ENCODE results near the gene GPHA2. TPM values are rescaled to one million over a fixed set of nuclear protein-coding genes. Genes with fewer than 3 reads are reported as not detected.

The GPHA2 gene
- total RNA-seq, 1 donor from 2014 or later = not detected

DNA sequence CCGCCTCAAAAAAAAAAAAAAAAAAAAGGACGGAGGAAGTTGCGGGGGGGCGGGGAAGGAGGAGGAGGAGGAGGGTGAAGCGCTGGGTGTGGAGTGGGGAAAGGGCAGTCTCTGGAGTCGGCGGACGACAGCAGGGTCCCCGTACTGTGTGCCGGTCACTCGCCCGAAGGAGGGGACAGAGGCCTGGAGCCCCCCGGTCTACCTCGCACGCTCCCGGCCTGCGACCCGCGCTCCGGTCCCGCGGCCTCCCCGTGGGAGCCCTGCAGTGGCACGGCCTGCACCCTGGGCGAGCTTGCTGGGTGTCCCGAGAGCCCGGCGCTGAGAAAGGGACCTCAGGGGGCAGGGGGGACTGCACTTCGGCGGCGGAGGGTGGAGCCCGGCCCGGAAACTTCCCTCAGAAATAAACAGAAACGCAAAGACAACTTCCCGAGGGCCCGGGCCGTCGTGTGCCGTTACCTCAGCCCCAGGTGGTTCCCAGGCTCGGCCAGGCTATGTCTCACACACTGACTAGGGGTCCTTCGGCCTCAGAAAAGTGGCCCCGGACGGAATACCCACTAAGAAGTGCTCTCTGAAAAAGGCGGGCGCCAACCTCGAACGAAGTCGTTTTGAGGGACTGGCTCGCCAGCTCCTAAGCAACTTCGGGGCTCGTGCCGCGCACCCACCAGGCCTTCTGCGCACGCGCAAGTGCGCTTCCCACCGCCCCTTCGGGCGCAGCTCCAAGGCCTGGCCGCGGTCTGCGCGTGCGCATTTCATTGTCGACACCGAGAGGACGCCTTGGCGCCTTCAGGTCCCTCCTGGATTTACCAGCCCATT, 35.9 kb upstream of the GPHA2 start, which contains the start of gene MAJIN:
Gene MAJIN, minus strand, starts transcription at position 688 of the 813 bp plus-strand sequence. CDS start 12,703 bp downstream, outside the sequence.
- Histone ChIP-seq H3F3A (ENCODE audit: low read depth) (no peaks in the 10 kb centered on the region), H2AFZ (replicated peaks) (peak within 1 kb of the TSS; percentile 68), H3K9me3 (ENCODE audit: low read depth) (no peaks in the 10 kb centered on the region), H3K4me3 (no peak within 1 kb of the TSS), H3K36me3 (no peaks in the 10 kb centered on the region), H3K27me3 (peaks cover 4% of the 10 kb centered on the region), H3K9ac (no peak within 1 kb of the TSS), H3K79me2 (ENCODE audit: low read depth) (no peaks in the 10 kb centered on the region), H3K4me2 (no peak within 1 kb of the TSS), H3K27ac (no peak within 1 kb of the TSS), H4K20me1 (ENCODE audit: low read depth) (no peaks in the 10 kb centered on the region), H3K4me1 (no peaks in the 10 kb centered on the region)
- Mint-ChIP-seq H3K27ac (no peak within 1 kb of the TSS), H3K27me3 (ENCODE audit: insufficient read depth, low read depth) (peaks cover 9% of the 10 kb centered on the region), H3K4me3 (no peak within 1 kb of the TSS), H3K36me3 (no peaks in the 10 kb centered on the region), H3K4me1 (no peaks in the 10 kb centered on the region), H3K9me3 (no peaks in the 10 kb centered on the region)
- no peak for TF ChIP-seq EZH2 (IDR thresholded peaks at IDR 0.05)
- peak; percentile 63 for DNase-seq (ENCODE audit: low spot score)

DNA sequence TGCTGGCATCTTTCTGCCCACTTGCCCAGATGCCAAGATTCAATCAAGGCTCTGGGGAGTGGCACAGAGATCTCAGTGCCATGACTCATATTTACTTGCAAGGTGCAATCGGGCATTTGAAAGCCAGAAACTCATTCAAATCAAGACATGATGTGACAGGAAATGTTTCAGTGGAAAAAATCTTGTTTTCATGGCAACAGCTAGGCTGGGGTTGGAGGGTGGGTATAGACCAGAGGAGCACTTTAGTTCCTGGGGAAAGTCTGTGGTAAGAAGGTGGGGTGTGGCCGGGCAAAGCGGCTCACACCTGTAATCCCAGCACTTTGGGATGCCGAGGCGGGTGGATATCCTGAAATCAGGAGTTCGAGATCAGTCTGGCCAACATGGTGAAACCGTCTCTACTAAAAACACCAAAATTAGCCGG, 35.0 kb upstream of the GPHA2 start:
- Histone ChIP-seq H3K27me3 (peaks cover 4% of the 10 kb centered on the region), H3K9me3 (ENCODE audit: low read depth) (no peaks in the 10 kb centered on the region), H3K27ac (no peak overlapping the region), H4K20me1 (ENCODE audit: low read depth) (no peaks in the 10 kb centered on the region), H2AFZ (replicated peaks) (no peak overlapping the region), H3K79me2 (ENCODE audit: low read depth) (no peaks in the 10 kb centered on the region), H3K4me1 (no peaks in the 10 kb centered on the region), H3K4me3 (no peak overlapping the region), H3F3A (ENCODE audit: low read depth) (no peaks in the 10 kb centered on the region), H3K36me3 (no peaks in the 10 kb centered on the region), H3K4me2 (no peak overlapping the region), H3K9ac (no peak overlapping the region)
- Mint-ChIP-seq H3K27ac (no peak overlapping the region), H3K36me3 (no peaks in the 10 kb centered on the region), H3K9me3 (no peaks in the 10 kb centered on the region), H3K4me3 (no peak overlapping the region), H3K4me1 (no peaks in the 10 kb centered on the region), H3K27me3 (ENCODE audit: insufficient read depth, low read depth) (peaks cover 9% of the 10 kb centered on the region)
- no peak for DNase-seq (ENCODE audit: low spot score)
- TF ChIP-seq EZH2 (IDR thresholded peaks at IDR 0.05) (no peak), EZH2phosphoT487 (IDR thresholded peaks at IDR 0.05) (no peak)
- TF ChIP-seq, protein P1, sequence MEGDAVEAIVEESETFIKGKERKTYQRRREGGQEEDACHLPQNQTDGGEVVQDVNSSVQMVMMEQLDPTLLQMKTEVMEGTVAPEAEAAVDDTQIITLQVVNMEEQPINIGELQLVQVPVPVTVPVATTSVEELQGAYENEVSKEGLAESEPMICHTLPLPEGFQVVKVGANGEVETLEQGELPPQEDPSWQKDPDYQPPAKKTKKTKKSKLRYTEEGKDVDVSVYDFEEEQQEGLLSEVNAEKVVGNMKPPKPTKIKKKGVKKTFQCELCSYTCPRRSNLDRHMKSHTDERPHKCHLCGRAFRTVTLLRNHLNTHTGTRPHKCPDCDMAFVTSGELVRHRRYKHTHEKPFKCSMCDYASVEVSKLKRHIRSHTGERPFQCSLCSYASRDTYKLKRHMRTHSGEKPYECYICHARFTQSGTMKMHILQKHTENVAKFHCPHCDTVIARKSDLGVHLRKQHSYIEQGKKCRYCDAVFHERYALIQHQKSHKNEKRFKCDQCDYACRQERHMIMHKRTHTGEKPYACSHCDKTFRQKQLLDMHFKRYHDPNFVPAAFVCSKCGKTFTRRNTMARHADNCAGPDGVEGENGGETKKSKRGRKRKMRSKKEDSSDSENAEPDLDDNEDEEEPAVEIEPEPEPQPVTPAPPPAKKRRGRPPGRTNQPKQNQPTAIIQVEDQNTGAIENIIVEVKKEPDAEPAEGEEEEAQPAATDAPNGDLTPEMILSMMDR (IDR thresholded peaks at IDR 0.05) = no peak

DNA sequence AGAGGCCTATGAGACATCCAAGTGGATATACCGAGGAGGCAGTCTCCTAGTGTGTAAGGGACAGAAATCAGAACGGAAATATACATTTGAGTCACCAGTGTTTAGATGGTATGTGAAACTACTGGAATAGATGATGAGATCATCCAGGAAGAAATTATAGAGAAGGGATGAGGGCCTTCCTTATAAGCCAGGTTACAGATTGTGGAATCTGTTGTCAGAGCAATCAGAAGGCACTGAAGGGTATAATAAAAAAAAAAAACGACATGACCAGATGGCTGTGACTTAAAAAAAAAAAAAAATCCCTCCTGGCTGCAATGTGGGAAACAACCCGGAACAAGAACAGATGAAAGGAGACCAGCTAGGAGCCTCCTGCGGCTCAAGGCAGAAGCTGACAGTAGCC, 33.5 kb upstream of the GPHA2 start:
- TF ChIP-seq, protein P1 (IDR thresholded peaks at IDR 0.05) = no peak
- no peak for TF ChIP-seq EZH2 (IDR thresholded peaks at IDR 0.05)
- no peak for TF ChIP-seq EZH2phosphoT487 (IDR thresholded peaks at IDR 0.05)
- H3K4me1 Mint-ChIP-seq = peaks cover 4% of the 10 kb centered on the region
- H3K4me1 ChIP-seq = peaks cover 2% of the 10 kb centered on the region
- no peaks in the 10 kb centered on the region for H4K20me1 ChIP-seq (ENCODE audit: low read depth)
- no peak overlapping the region for H3K4me2 ChIP-seq
- H3K27ac Mint-ChIP-seq = peak overlapping the region; percentile 43
- no peak overlapping the region for H3K9ac ChIP-seq
- no peaks in the 10 kb centered on the region for H3K9me3 Mint-ChIP-seq
- H3K27me3 Mint-ChIP-seq (ENCODE audit: insufficient read depth, low read depth) = peaks cover 4% of the 10 kb centered on the region
- H2AFZ ChIP-seq (replicated peaks) = no peak overlapping the region
- H3K27me3 ChIP-seq = peaks cover 4% of the 10 kb centered on the region
- no peak overlapping the region for H3K4me3 ChIP-seq
- H3F3A ChIP-seq (ENCODE audit: low read depth) = no peaks in the 10 kb centered on the region
- no peak for DNase-seq (ENCODE audit: low spot score)
- H3K36me3 Mint-ChIP-seq = no peaks in the 10 kb centered on the region
- H3K4me3 Mint-ChIP-seq = no peak overlapping the region
- no peaks in the 10 kb centered on the region for H3K79me2 ChIP-seq (ENCODE audit: low read depth)
- H3K27ac ChIP-seq = no peak overlapping the region
- H3K9me3 ChIP-seq (ENCODE audit: low read depth) = no peaks in the 10 kb centered on the region
- H3K36me3 ChIP-seq = no peaks in the 10 kb centered on the region

DNA sequence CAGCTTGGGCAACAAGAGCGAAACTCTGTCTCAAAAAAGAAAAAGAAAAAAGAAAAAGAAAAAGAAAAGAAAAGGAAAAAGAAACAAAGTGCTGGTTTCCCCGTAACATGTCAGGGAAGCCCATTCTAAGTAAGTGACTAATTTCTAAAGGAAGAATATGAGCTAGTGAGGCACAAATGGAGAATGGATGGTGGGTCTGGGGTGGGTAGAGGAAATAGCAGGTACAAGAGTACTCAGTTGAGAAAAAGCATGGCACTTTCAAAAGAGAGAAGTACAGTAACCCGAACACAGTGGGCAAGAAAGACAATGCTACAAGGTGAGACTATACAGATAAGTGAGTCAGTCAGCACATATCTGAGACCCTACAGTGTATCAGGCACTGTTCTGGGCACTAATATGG, 31.7 kb upstream of the GPHA2 start:
- no peaks in the 10 kb centered on the region for H3K36me3 Mint-ChIP-seq
- TF ChIP-seq EZH2phosphoT487 (IDR thresholded peaks at IDR 0.05) = no peak
- TF ChIP-seq EZH2 (IDR thresholded peaks at IDR 0.05) = no peak
- TF ChIP-seq, protein P1 (IDR thresholded peaks at IDR 0.05) = no peak
- Histone ChIP-seq H3K4me2 (no peak overlapping the region), H3K4me3 (no peak overlapping the region), H3K4me1 (peaks cover 2% of the 10 kb centered on the region), H3K27ac (no peak overlapping the region), H3K9me3 (ENCODE audit: low read depth) (no peaks in the 10 kb centered on the region), H3F3A (ENCODE audit: low read depth) (no peaks in the 10 kb centered on the region), H3K79me2 (ENCODE audit: low read depth) (no peaks in the 10 kb centered on the region), H3K36me3 (no peaks in the 10 kb centered on the region), H3K27me3 (peaks cover 4% of the 10 kb centered on the region), H2AFZ (replicated peaks) (no peak overlapping the region), H3K9ac (no peak overlapping the region), H4K20me1 (ENCODE audit: low read depth) (no peaks in the 10 kb centered on the region)
- DNase-seq (ENCODE audit: low spot score) = no peak
- no peak overlapping the region for H3K4me3 Mint-ChIP-seq
- H3K9me3 Mint-ChIP-seq = no peaks in the 10 kb centered on the region
- H3K27me3 Mint-ChIP-seq (ENCODE audit: insufficient read depth, low read depth) = peaks cover 4% of the 10 kb centered on the region
- H3K27ac Mint-ChIP-seq = no peak overlapping the region
- peaks cover 4% of the 10 kb centered on the region for H3K4me1 Mint-ChIP-seq

Measured in neural progenitor cell (in vitro differentiated cells).